SK-N-SH treated with all-trans-retinoic acid at 6 μM for 48 hours (cell line): ENCODE data around the gene SPG21.

Experiments used
- ARNTL ChIP-seq: fragments of 450-650 bp; formaldehyde crosslinking; IDR thresholded peaks from 2 replicates; pipeline ENCODE4 v1.5.0; 2020; ENCODE audit warnings: low read depth, mild to moderate bottlenecking, moderate library complexity, borderline replicate concordance
- BACH2 ChIP-seq: fragments of 250-450 bp; sonication (Bioruptor Pico); IDR thresholded peaks from 2 replicates; pipeline ENCODE4 v1.9.0; 2021; ENCODE audit warnings: mild to moderate bottlenecking, borderline replicate concordance
- ESRRG ChIP-seq: fragments of 250-450 bp; sonication (Bioruptor Pico); IDR thresholded peaks from 2 replicates; pipeline ENCODE4 v1.6.1; 2021; ENCODE audit warnings: mild to moderate bottlenecking
- ISL1 ChIP-seq: fragments of 250-450 bp; sonication (Bioruptor Pico); IDR thresholded peaks from 2 replicates; pipeline ENCODE4 v2.1.2; 2022; ENCODE audit warnings: mild to moderate bottlenecking, moderate library complexity
- OSR1 ChIP-seq: fragments of 250-450 bp; sonication (Bioruptor Pico); IDR thresholded peaks from 2 replicates; pipeline ENCODE4 v1.8.0; 2022; ENCODE audit warnings: moderate library complexity, mild to moderate bottlenecking, inconsistent platforms
- PPARA ChIP-seq: fragments of 250-450 bp; sonication (Bioruptor Pico); IDR thresholded peaks from 2 replicates; pipeline ENCODE4 v1.5.0; 2020; ENCODE audit warnings: mild to moderate bottlenecking, borderline replicate concordance
- RARB ChIP-seq: fragments of 250-450 bp; sonication (Bioruptor Pico); IDR thresholded peaks from 2 replicates; pipeline ENCODE4 v1.8.0; 2021; ENCODE audit warnings: mild to moderate bottlenecking, moderate library complexity
- TOX ChIP-seq: fragments of 250-450 bp; sonication (Bioruptor Pico); IDR thresholded peaks from 2 replicates; pipeline ENCODE4 v1.8.0; 2021; ENCODE audit warnings: mild to moderate bottlenecking, moderate library complexity, borderline replicate concordance
- ZFP3 ChIP-seq: fragments of 250-450 bp; sonication (Bioruptor Pico); IDR thresholded peaks from 2 replicates; pipeline ENCODE4 v1.5.0; 2020; ENCODE audit warnings: mild to moderate bottlenecking, moderate library complexity
- ZFP30 ChIP-seq: fragments of 450-650 bp; formaldehyde crosslinking; IDR thresholded peaks from 2 replicates; pipeline ENCODE4 v1.5.0; 2022; ENCODE audit warnings: mild to moderate bottlenecking, moderate library complexity
- ZNF565 ChIP-seq: fragments of 450-650 bp; formaldehyde crosslinking; conservative IDR thresholded peaks from 2 replicates; pipeline ENCODE4 v1.5.0; 2020; ENCODE audit warnings: low read depth, mild to moderate bottlenecking, moderate library complexity
- ZNF70 ChIP-seq: fragments of 450-650 bp; formaldehyde crosslinking; IDR thresholded peaks from 2 replicates; pipeline ENCODE4 v1.5.0; 2020; ENCODE audit warnings: mild to moderate bottlenecking, moderate library complexity
- TF ChIP-seq, protein P1 (sequence below): fragments of 250-450 bp; sonication (Bioruptor Pico); IDR thresholded peaks from 2 replicates; pipeline ENCODE4 v1.8.0; 2020; ENCODE audit warnings: mild to moderate bottlenecking, moderate library complexity, borderline replicate concordance
- TF ChIP-seq, protein P2 (sequence below): fragments of 250-450 bp; sonication (Bioruptor Pico); IDR thresholded peaks from 2 replicates; pipeline ENCODE4 v1.5.1; 2020; ENCODE audit warnings: low read depth, mild to moderate bottlenecking, moderate library complexity

DNA sequence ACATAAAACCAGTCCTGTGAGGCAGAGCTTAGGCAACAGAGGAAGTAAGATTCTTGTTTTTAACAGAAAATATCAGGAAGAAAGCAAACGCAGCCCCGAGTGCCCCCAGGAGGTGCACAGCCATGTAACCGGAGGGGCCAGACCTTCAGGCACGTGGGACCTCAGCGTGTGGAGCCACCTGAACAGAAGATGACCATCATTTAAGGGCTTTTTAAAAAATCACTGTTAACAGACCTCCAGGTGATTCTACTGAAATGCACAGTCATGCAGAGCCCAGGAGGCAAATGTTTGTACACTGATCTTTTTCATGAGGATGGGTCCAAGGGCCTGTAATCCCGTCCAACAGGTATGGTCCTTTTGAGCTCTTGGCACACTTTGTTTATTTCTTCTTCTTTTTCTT is 38.8 kb downstream of the SPG21 start:
- TF ChIP-seq ESRRG (CRISPR knock-in tag) (no peak), RARB (CRISPR knock-in tag) (no peak), ZNF565 (CRISPR knock-in tag) (no peak), BACH2 (CRISPR knock-in tag) (no peak), ZFP30 (CRISPR knock-in tag) (no peak), ARNTL (CRISPR knock-in tag) (no peak), OSR1 (CRISPR knock-in tag) (no peak), PPARA (CRISPR knock-in tag) (no peak), ZNF70 (CRISPR knock-in tag) (no peak), TOX (CRISPR knock-in tag) (no peak), ISL1 (CRISPR knock-in tag) (no peak), ZFP3 (CRISPR knock-in tag) (no peak)
- TF ChIP-seq, protein P1, sequence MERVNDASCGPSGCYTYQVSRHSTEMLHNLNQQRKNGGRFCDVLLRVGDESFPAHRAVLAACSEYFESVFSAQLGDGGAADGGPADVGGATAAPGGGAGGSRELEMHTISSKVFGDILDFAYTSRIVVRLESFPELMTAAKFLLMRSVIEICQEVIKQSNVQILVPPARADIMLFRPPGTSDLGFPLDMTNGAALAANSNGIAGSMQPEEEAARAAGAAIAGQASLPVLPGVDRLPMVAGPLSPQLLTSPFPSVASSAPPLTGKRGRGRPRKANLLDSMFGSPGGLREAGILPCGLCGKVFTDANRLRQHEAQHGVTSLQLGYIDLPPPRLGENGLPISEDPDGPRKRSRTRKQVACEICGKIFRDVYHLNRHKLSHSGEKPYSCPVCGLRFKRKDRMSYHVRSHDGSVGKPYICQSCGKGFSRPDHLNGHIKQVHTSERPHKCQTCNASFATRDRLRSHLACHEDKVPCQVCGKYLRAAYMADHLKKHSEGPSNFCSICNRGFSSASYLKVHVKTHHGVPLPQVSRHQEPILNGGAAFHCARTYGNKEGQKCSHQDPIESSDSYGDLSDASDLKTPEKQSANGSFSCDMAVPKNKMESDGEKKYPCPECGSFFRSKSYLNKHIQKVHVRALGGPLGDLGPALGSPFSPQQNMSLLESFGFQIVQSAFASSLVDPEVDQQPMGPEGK (CRISPR knock-in tag): no peak
- TF ChIP-seq, protein P2, sequence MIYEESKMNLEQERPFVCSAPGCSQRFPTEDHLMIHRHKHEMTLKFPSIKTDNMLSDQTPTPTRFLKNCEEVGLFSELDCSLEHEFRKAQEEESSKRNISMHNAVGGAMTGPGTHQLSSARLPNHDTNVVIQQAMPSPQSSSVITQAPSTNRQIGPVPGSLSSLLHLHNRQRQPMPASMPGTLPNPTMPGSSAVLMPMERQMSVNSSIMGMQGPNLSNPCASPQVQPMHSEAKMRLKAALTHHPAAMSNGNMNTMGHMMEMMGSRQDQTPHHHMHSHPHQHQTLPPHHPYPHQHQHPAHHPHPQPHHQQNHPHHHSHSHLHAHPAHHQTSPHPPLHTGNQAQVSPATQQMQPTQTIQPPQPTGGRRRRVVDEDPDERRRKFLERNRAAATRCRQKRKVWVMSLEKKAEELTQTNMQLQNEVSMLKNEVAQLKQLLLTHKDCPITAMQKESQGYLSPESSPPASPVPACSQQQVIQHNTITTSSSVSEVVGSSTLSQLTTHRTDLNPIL (CRISPR knock-in tag): no peak
